ENCODE results near the gene MCRS1.

The MCRS1 gene

DNA sequence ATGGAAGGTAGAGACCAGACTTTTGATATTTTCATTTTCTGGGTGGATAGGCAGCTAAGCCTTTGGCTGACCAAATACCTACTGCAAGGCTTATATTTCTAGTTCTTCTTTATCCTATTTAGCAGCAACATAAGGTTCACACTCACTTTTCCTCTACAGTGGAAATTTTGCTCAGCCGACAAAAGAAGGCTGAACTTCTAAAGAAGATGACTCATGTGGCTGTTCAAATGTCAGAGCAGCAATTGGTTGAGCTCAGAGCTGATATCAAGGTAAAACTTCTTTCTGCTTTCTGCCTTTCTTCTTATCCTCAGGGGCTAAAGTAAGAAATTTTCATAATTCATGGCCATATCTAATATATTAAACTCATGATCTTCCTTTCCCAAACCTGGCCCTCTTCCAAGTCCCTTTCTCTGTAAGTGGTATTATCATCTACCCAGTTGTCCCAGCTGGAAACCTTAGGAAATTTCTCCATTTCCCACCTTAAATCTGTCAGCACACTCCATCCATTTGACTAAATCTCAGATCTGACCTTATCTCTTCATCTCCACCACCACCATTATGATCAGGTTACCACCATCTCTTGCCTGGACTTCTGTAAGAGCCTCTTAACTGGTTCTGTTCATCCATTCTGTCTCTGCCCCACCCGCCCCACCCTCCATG lies 48.9 kb downstream of the MCRS1 start:
- Histone ChIP-seq H3F3A (ENCODE audit: insufficient read depth) (peaks cover 5% of the 10 kb centered on the region; the same call in 1 of the 2 replicates), H3K4me3 (ENCODE audit: insufficient read depth, low read length, poor library complexity, severe bottlenecking) (no peak overlapping the region), H3K9ac (ENCODE audit: low read length) (no peak overlapping the region), H3K36me3 (ENCODE audit: low read length) (peaks cover 4% of the 10 kb centered on the region; the same call in 1 of the 2 replicates), H3K9me3 (ENCODE audit: insufficient read depth, low read length) (no peaks in the 10 kb centered on the region), H4K20me1 (ENCODE audit: low read depth, low read length) (no peaks in the 10 kb centered on the region), H3K4me2 (ENCODE audit: low read depth, low read length, poor library complexity, severe bottlenecking) (no peak overlapping the region), H2AFZ (ENCODE audit: low read depth, low read length, severe bottlenecking) (no peak overlapping the region), H3K27ac (ENCODE audit: low read depth, low read length) (no peak overlapping the region), H3K9me2 (replicated peaks; ENCODE audit: insufficient read depth, low read length) (no peaks in the 10 kb centered on the region), H3K79me2 (ENCODE audit: insufficient read depth, low read length) (no peaks in the 10 kb centered on the region), H3K27me3 (ENCODE audit: low read length) (no peaks in the 10 kb centered on the region)
- TF ChIP-seq, protein P1, sequence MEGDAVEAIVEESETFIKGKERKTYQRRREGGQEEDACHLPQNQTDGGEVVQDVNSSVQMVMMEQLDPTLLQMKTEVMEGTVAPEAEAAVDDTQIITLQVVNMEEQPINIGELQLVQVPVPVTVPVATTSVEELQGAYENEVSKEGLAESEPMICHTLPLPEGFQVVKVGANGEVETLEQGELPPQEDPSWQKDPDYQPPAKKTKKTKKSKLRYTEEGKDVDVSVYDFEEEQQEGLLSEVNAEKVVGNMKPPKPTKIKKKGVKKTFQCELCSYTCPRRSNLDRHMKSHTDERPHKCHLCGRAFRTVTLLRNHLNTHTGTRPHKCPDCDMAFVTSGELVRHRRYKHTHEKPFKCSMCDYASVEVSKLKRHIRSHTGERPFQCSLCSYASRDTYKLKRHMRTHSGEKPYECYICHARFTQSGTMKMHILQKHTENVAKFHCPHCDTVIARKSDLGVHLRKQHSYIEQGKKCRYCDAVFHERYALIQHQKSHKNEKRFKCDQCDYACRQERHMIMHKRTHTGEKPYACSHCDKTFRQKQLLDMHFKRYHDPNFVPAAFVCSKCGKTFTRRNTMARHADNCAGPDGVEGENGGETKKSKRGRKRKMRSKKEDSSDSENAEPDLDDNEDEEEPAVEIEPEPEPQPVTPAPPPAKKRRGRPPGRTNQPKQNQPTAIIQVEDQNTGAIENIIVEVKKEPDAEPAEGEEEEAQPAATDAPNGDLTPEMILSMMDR (IDR thresholded peaks at IDR 0.05; ENCODE audit: insufficient read depth, low read length, poor library complexity, severe bottlenecking) = no peak
- no peak for TF ChIP-seq EZH2phosphoT487 (conservative IDR thresholded peaks at IDR 0.05; ENCODE audit: low read length)

DNA sequence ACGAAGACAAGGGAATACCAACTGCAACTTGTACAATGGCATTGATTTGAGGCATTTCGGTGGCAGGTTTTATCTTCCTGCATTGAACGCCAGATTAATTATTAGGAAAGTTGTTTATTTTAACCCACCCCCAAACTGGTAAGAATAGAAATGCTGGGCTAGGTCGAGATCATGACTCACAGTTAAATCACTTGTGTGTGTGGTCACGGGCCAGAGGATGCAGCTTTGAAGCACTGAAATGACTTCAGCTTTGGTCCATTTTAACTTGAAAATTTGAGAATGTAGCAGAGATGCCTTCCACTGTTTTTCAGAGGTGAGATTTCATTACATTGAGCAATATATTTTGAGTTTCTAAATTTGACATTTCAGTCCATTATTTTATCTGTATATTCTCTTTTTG lies 52.7 kb downstream of the MCRS1 start:
- peaks cover 22% of the 10 kb centered on the region for H3F3A ChIP-seq (ENCODE audit: insufficient read depth)
- TF ChIP-seq, protein P1 (IDR thresholded peaks at IDR 0.05; ENCODE audit: insufficient read depth, low read length, poor library complexity, severe bottlenecking) = no peak
- no peak for TF ChIP-seq EZH2phosphoT487 (conservative IDR thresholded peaks at IDR 0.05; ENCODE audit: low read length)
- no peak overlapping the region for H2AFZ ChIP-seq (ENCODE audit: low read depth, low read length, severe bottlenecking)
- no peak overlapping the region for H3K4me2 ChIP-seq (ENCODE audit: low read depth, low read length, poor library complexity, severe bottlenecking)
- no peak overlapping the region for H3K27ac ChIP-seq (ENCODE audit: low read depth, low read length)
- H3K4me3 ChIP-seq (ENCODE audit: insufficient read depth, low read length, poor library complexity, severe bottlenecking) = no peak overlapping the region
- no peak overlapping the region for H3K9ac ChIP-seq (ENCODE audit: low read length)
- H3K36me3 ChIP-seq (ENCODE audit: low read length) = no peaks in the 10 kb centered on the region
- no peaks in the 10 kb centered on the region for H4K20me1 ChIP-seq (ENCODE audit: low read depth, low read length)
- no peaks in the 10 kb centered on the region for H3K79me2 ChIP-seq (ENCODE audit: insufficient read depth, low read length)
- no peaks in the 10 kb centered on the region for H3K9me3 ChIP-seq (ENCODE audit: insufficient read depth, low read length)
- H3K27me3 ChIP-seq (ENCODE audit: low read length) = no peaks in the 10 kb centered on the region
- H3K9me2 ChIP-seq (replicated peaks; ENCODE audit: insufficient read depth, low read length) = no peaks in the 10 kb centered on the region

DNA sequence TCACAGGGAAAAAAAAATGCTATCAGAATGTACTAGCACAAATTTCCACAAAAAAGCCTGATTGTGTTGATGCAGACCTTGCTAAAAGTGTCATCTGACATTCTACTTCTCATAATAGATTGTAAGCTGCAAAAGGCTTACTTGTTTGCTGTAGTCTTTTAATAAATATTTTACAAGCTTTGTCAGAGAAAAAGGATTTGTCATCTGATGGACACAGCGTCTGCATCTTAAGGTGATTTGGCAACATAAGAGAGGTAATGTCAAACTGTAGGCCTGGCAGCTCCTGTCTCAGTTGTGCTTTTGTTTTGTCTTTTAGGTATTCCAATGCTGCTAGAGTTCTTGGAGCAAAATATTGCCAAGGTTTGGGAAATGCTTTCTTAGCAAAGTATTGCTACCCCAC lies 55.4 kb downstream of the MCRS1 start:
- Histone ChIP-seq H3K4me2 (ENCODE audit: low read depth, low read length, poor library complexity, severe bottlenecking) (no peak overlapping the region), H3F3A (ENCODE audit: insufficient read depth) (peaks cover 22% of the 10 kb centered on the region), H3K27ac (ENCODE audit: low read depth, low read length) (no peak overlapping the region), H3K36me3 (ENCODE audit: low read length) (no peaks in the 10 kb centered on the region), H2AFZ (ENCODE audit: low read depth, low read length, severe bottlenecking) (no peak overlapping the region), H3K9ac (ENCODE audit: low read length) (no peak overlapping the region), H3K27me3 (ENCODE audit: low read length) (no peaks in the 10 kb centered on the region), H3K9me2 (replicated peaks; ENCODE audit: insufficient read depth, low read length) (no peaks in the 10 kb centered on the region), H3K9me3 (ENCODE audit: insufficient read depth, low read length) (no peaks in the 10 kb centered on the region), H3K79me2 (ENCODE audit: insufficient read depth, low read length) (no peaks in the 10 kb centered on the region), H4K20me1 (ENCODE audit: low read depth, low read length) (no peaks in the 10 kb centered on the region), H3K4me3 (ENCODE audit: insufficient read depth, low read length, poor library complexity, severe bottlenecking) (no peak overlapping the region)
- TF ChIP-seq, protein P1 (IDR thresholded peaks at IDR 0.05; ENCODE audit: insufficient read depth, low read length, poor library complexity, severe bottlenecking) = no peak
- TF ChIP-seq EZH2phosphoT487 (conservative IDR thresholded peaks at IDR 0.05; ENCODE audit: low read length) = no peak
